Sigmoid colon (tissue), 7 donors: ENCODE data around the gene FMNL2. TPM values are rescaled to one million over a fixed set of nuclear protein-coding genes. Genes with fewer than 3 reads are reported as not detected.

Source experiments
- DNase-seq: peaks from one replicate; pipeline ENCODE4 v3.0.0-alpha.2; 2019
- H3K27ac ChIP-seq, 4 donors: fragments of 200-600 bp; sonication (generic); one replicate each; pipeline ENCODE4 v1.5.1; 2016 to 2019; ENCODE audit warnings: mild to moderate bottlenecking in 1 of 4
- H3K27me3 ChIP-seq, 3 donors: fragments of 200-600 bp; sonication (generic); one replicate each; pipeline ENCODE4 v1.5.1; 2019; ENCODE audit warnings: mild to moderate bottlenecking in 1 of 3
- H3K36me3 ChIP-seq, 4 donors: fragments of 200-600 bp; sonication (generic); one replicate each; pipeline ENCODE4 v1.5.1; 2016 to 2019
- H3K4me1 ChIP-seq, 4 donors: fragments of 200-600 bp; sonication (generic); one replicate each; pipeline ENCODE4 v1.5.1; 2017 to 2019
- H3K4me3 ChIP-seq, 4 donors: fragments of 200-600 bp; sonication (generic); one replicate each; pipeline ENCODE4 v1.5.1; 2017 to 2019; ENCODE audit warnings: mild to moderate bottlenecking in 2 of 4, moderate library complexity in 1 of 4
- H3K9me3 ChIP-seq, 4 donors: fragments of 200-600 bp in 3 of 4; sonication (generic) in 3 of 4; one replicate each; pipeline versions ENCODE4 v1.5.1 to v1.6.1; 2013 to 2019
- EP300 ChIP-seq, 4 donors: sonication (generic); formaldehyde crosslinking; IDR thresholded peaks; one replicate each; pipeline ENCODE4 v1.6.1; 2017; ENCODE audit warnings: antibody characterized with exemption in 4 of 4
- POLR2A ChIP-seq, 2 donors: fragments of 450-650 bp; IDR thresholded peaks; one replicate each; pipeline ENCODE4 v1.6.1; 2016; ENCODE audit warnings: antibody characterized with exemption in 2 of 2, mild to moderate bottlenecking in 2 of 2, moderate library complexity in 2 of 2
- POLR2AphosphoS5 ChIP-seq, 4 donors: sonication (generic); formaldehyde crosslinking; IDR thresholded peaks; one replicate each; pipeline ENCODE4 v1.6.1; 2017; ENCODE audit warnings: antibody characterized with exemption in 4 of 4
- WGBS, 2 donors: extraction: QIAGEN DNeasy Blood & Tissue Kit; methylation state at CpG; one replicate each; pipeline ENCODE4 v1.1.7; 2013; 5-methylcytosine and 5-hydroxymethylcytosine counted together
- intact Hi-C: fragments of 100-400 bp; cut with DNase I; formaldehyde crosslinking; loops from one replicate; pipeline ENCODE4 v1.15.1; 2023
- polyA plus RNA-seq, 3 donors: library from polyadenylated mRNA; stranded (reverse); fragments of 200-250 nt; gene quantifications; one replicate each; pipeline ENCODE4 v1.2.3, GENCODE V29; 2013
- total RNA-seq, 4 donors: library from RNA; depleted of rRNA; stranded (reverse); fragments of >200 nt; gene quantifications; one replicate each; pipeline ENCODE4 v1.1.0, GENCODE V29; 2016
- TF ChIP-seq, protein P1 (sequence below), 4 experiments: fragments of 450-650 bp in 3 of 4; fragments of 200-600 bp in 1 of 4; IDR thresholded peaks; one replicate each; pipeline ENCODE4 v1.5.1; 2016 to 2019; ENCODE audit warnings: antibody characterized with exemption in 4 of 4, mild to moderate bottlenecking in 3 of 4, moderate library complexity in 2 of 4
- donor health status: healthy with polysubstance abuse.
- donor health status: Bipolar disorder and iron deficiency.
- donor health status: healthy.

Gene FMNL2
- total and polyA plus RNA-seq, 7 donors = 9.4 to 30.5 (median 17.8) TPM

- TF ChIP-seq, protein P1, sequence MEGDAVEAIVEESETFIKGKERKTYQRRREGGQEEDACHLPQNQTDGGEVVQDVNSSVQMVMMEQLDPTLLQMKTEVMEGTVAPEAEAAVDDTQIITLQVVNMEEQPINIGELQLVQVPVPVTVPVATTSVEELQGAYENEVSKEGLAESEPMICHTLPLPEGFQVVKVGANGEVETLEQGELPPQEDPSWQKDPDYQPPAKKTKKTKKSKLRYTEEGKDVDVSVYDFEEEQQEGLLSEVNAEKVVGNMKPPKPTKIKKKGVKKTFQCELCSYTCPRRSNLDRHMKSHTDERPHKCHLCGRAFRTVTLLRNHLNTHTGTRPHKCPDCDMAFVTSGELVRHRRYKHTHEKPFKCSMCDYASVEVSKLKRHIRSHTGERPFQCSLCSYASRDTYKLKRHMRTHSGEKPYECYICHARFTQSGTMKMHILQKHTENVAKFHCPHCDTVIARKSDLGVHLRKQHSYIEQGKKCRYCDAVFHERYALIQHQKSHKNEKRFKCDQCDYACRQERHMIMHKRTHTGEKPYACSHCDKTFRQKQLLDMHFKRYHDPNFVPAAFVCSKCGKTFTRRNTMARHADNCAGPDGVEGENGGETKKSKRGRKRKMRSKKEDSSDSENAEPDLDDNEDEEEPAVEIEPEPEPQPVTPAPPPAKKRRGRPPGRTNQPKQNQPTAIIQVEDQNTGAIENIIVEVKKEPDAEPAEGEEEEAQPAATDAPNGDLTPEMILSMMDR (IDR thresholded peaks at IDR 0.05) = no peak
- no peak for TF ChIP-seq POLR2A (IDR thresholded peaks at IDR 0.05)
- no peak for TF ChIP-seq POLR2AphosphoS5 (IDR thresholded peaks at IDR 0.05)
- no peak for TF ChIP-seq EP300 (IDR thresholded peaks at IDR 0.05)
- Histone ChIP-seq H3K27me3 (no peaks in the 10 kb centered on the region), H3K27ac (no peak overlapping the region), H3K36me3 (no peaks in the 10 kb centered on the region), H3K9me3 (no peaks in the 10 kb centered on the region), H3K4me1 (peaks cover 0 to 6% (median 0%) of the 10 kb centered on the region in 4 donors), H3K4me3 (no peak overlapping the region)
- no peak for DNase-seq
- intact Hi-C loops = no loop called here
- WGBS, 2 donors = 74 to 76% methylated on average over 3 of the region's 3 CpGs
Measured at GRCh38 chr2:152354909-152355308, 19.9 kb downstream of the FMNL2 start.

DNA sequence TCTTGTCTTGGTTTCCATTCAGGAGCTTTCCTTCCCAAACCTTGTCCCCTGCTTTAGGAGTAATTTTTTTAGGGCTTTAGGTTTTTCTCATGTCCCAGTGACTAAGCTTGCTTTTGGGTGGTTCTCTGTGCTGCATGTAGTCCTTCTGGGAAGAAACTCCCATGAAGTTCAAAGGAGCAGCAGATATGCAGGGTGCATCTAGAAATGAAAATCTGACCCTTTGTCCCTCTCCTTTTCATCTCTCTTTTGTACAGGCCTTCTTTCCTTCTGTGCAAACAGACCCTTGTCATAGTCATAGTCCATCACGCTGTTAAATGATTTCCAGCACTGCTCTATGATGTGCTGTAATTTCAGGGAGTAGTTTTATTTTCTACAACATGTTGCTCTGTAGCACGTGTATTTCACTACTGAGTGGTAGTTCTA, 20.4 kb downstream of the FMNL2 start:
- WGBS, 2 donors = 66 to 71% methylated on average over 2 of the region's 2 CpGs

DNA sequence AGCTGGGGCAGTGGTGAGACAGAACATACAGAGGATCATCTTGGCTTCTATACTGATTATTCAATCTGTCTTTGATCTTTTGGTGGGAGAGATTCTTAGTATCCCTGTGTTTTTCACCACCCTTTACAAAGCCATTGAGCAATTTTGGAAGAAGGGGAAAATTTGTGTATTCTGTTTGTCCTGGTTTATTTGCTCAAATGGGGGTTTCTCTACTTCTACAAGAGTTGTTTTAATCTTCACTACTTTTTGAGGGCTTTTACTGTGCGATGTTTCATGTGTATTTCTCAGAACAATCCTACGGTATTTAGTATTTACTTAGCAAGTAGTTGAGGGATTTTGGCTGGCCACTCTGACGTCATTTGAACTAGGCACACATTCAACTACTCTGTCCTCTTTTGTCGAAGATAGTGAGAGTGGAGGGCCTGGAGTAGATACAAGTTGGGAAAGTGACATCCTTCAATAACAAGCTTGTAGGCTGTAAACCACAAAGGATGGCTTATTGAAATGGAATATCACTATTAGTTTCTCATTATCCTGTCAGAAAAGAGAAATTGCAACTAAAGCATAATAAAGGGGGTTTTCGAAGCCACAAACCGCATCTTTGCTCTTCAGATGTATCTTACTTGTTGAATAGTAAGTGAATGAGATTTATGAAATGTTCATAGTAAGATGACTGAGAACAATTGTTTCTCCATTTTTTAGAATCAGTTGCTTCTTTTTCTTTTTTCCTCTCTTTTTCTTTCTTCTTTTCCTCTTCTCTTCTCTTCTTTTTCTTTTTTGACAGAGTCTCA, 24.8 kb downstream of the FMNL2 start:
- TF ChIP-seq POLR2AphosphoS5 (IDR thresholded peaks at IDR 0.05) (no peak), EP300 (IDR thresholded peaks at IDR 0.05) (no peak), POLR2A (IDR thresholded peaks at IDR 0.05) (no peak)
- TF ChIP-seq, protein P1 (IDR thresholded peaks at IDR 0.05) = no peak
- intact Hi-C loops = no loop called here
- no peak overlapping the region for H3K27ac ChIP-seq

More for the DNA sequence above, 20.4 kb downstream of the FMNL2 start:
- Histone ChIP-seq H3K4me1 (peaks cover 0 to 6% (median 0%) of the 10 kb centered on the region in 4 donors), H3K27ac (no peak overlapping the region), H3K9me3 (no peaks in the 10 kb centered on the region), H3K36me3 (no peaks in the 10 kb centered on the region), H3K27me3 (no peaks in the 10 kb centered on the region), H3K4me3 (no peak overlapping the region)
- DNase-seq = no peak
- intact Hi-C loops = no loop called here
- no peak for TF ChIP-seq EP300 (IDR thresholded peaks at IDR 0.05)
- no peak for TF ChIP-seq POLR2AphosphoS5 (IDR thresholded peaks at IDR 0.05)
- TF ChIP-seq, protein P1 (IDR thresholded peaks at IDR 0.05) = no peak
- TF ChIP-seq POLR2A (IDR thresholded peaks at IDR 0.05) = no peak

GRCh38 chr2:152363936-152364335, 29.0 kb downstream of the FMNL2 start:
- Histone ChIP-seq H3K27me3 (no peaks in the 10 kb centered on the region), H3K36me3 (no peaks in the 10 kb centered on the region), H3K9me3 (no peaks in the 10 kb centered on the region), H3K27ac (no peak overlapping the region), H3K4me3 (no peak overlapping the region), H3K4me1 (peaks cover 0 to 6% (median 0%) of the 10 kb centered on the region in 4 donors)
- DNase-seq = no peak
- no peak for TF ChIP-seq POLR2AphosphoS5 (IDR thresholded peaks at IDR 0.05)
- no peak for TF ChIP-seq POLR2A (IDR thresholded peaks at IDR 0.05)
- TF ChIP-seq EP300 (IDR thresholded peaks at IDR 0.05) = no peak
- intact Hi-C loops = no loop called here
- 90 to 91% methylated on average over 1 of the region's 1 CpG for WGBS, 2 donors

More for the DNA sequence above, 24.8 kb downstream of the FMNL2 start:
- 87 to 90% methylated on average over 6 of the region's 6 CpGs for WGBS, 2 donors
- H3K27me3 ChIP-seq = no peaks in the 10 kb centered on the region
- H3K9me3 ChIP-seq = no peaks in the 10 kb centered on the region
- H3K4me1 ChIP-seq = no peaks in the 10 kb centered on the region
- no peak overlapping the region for H3K4me3 ChIP-seq
- H3K36me3 ChIP-seq = no peaks in the 10 kb centered on the region
- DNase-seq = no peak

- intact Hi-C loops = no loop called here
- no peaks in the 10 kb centered on the region for H3K9me3 ChIP-seq
- TF ChIP-seq EP300 (IDR thresholded peaks at IDR 0.05) (no peak), POLR2AphosphoS5 (IDR thresholded peaks at IDR 0.05) (no peak), POLR2A (IDR thresholded peaks at IDR 0.05) (no peak)
- TF ChIP-seq, protein P1 (IDR thresholded peaks at IDR 0.05) = no peak
- no peak overlapping the region for H3K27ac ChIP-seq
- peaks cover 0 to 12% (median 4%) of the 10 kb centered on the region in 4 donors for H3K4me1 ChIP-seq
- DNase-seq = no peak
- no peak overlapping the region for H3K4me3 ChIP-seq
- WGBS, 2 donors = 88% methylated on average over 9 of the region's 9 CpGs
- H3K36me3 ChIP-seq = no peaks in the 10 kb centered on the region
- H3K27me3 ChIP-seq = no peaks in the 10 kb centered on the region
Measured at GRCh38 chr2:152367547-152368390, 32.8 kb downstream of the FMNL2 start.
